HG02571 (cell line): ENCODE data around the gene CPEB4.

Experiments
- ATAC-seq: cut with Tn5 transposase; IDR thresholded peaks from one replicate; pipeline ENCODE4 v1.9.1; 2021; ENCODE audit warnings: mild to moderate bottlenecking, moderate library complexity; ENCODE audit not compliant: unreplicated experiment

The CPEB4 gene

GRCh38 chr5:173911623-173912022 is 23.5 kb downstream of the CPEB4 start:
- no peak for ATAC-seq

DNA sequence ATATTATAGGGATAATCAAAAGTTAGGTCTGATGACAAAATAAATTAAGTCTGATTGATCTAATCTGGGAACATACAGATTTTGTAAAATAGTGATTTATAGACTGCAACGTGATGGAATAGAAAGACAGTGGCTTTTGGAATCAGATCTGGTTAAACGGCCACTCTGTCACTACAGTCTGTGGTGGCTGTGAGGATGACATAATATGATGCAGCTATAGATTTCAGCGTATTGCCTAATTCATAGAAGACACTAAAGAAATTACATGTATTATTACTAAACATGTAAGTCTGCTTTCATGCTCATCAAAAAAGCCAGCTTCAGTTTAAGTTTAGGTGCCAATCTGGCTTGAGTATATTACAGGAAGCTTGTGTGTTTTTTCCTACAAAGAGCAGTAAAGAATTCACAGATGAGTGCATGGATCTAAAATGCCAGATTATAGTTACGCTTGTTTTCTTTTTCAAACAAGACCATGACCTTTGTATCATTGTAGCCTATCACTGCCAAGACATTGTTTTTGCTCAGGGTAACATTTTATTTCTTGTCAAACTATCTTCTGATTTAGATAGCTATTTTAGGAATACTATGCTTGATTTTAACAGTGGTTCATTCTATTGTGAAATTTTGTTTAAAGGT is 25.7 kb downstream of the CPEB4 start:
- ATAC-seq: no peak

DNA sequence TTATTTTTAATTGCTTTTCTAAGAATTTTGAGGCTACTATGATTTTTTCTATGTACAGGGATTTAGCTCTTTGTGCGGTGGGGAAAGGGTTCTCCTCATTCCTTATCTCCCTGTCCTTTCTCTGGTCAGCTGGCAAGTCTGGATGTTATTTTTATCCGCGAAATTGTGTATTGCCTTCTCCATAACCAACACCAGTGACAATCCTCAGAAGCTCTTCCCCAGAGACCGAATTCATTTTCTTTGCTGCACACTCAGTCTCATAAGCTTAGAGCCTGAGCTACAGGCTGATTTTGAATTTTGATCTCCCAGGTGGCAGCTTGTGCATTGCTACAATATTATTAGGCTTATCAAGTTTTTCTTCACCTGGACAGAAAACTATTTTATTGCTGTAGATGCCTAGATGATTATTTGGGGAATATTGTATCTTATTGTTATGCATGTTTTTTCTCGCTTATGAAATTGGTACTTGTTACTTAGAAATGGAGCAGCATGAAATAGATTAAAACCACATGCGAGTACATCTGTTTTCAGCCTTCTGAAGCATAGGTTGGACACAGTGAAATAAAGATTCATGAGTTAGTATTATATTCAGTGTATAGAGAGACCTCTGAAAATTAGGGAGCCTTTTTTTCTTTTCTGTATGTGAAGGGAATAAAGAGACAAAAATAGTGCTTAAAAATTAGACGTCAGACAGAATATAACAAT is 27.3 kb downstream of the CPEB4 start:
- no peak for ATAC-seq

- ATAC-seq: no peak
Observed at GRCh38 chr5:173916233-173916632, 28.1 kb downstream of the CPEB4 start.

- ATAC-seq: peak; percentile 86
Observed at GRCh38 chr5:173917788-173918786, 29.9 kb downstream of the CPEB4 start.

DNA sequence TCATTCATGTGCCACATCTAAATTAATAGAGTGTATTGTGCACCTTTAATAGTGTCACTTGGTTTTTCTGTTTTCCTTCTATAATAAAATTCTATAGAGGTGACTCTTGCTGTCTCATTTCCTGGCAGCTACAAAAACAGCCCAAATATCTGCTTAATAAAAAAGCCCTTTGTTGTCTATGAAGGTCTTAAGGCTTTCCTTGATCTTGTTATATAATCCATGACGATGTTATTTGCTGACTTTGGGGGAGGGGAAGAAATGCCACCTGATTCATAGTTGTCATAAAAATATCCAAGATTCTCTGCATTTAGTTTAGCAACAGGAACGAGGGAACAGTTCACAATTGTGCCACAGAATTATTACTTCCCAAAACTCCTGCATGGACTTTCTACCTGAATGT is 31.3 kb downstream of the CPEB4 start:
- ATAC-seq: no peak

GRCh38 chr5:173920024-173920753 is 32.0 kb downstream of the CPEB4 start:
- no peak for ATAC-seq

DNA sequence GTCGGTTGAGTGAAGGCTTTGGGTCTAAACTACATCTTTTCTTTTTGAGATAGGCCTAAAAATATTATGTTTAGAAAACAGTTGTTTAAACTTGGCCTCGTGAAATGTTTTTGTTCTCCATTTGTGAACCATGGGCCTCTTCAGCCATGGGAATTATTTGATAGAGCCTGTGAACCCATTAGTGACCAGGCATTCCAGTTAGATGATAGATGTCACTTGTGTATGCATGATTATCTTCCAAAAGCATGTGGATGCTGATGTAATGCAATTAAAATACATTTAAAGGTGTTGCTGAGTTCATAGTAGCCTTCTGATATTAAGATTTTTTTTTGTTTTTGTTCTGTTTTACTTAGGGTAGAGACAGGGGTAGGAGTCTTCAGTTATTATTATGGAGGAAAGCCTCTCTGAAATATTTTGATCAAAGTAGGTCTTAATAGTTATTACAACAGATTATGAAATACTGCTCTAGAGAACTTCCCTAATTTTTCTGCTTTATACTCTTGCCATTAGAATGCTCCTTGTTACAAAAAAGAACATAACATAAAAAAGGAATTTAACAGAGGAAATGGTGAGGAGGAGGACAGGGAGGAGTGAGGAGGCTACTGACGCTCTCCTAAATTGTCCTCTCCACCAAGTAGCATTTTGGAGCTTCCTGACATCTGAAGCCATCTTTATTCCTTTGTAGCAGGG is 32.9 kb downstream of the CPEB4 start:
- ATAC-seq: no peak

- no peak for ATAC-seq
Observed at GRCh38 chr5:173922527-173922926, 34.4 kb downstream of the CPEB4 start.

DNA sequence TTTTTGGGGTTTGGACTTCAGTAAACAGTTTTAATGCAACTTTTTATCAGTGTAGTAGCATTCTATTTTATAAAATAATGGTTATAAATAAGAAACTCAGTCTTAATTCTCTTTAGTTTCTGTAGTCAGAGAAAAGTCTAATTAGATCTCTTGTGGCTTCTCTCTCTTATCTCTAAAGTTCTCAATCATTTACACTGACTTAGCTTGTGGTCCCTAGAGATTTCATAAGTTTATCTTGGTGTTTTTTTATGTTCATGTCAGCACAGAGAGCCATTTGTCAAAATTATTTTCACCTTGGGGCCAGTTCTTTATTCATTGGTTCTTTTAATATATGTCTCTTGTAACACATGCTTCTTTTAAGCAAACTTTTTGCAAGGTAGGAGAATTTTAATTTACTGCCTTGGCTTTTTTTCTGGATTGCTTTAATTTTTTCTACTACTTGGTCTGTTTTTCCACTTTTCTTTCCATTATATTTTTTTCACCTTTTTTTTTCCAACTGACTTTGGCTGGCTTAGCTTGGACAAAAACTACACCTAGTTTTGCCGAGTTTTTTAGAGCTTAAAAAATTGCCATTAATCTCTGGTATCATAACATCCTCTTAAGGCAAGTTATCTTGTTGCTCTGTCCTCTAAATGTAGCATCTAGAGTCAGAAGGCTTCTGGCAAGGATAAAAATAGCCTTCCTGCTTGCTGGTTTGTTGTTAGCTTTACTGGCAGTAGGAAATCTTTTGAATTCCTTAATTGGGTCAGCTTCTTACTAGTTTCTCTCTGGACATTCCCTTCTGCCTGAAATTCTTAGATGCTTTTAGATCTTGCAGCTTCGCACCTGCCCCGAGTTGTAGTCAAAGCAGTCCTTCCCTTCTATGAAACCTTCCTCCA is 35.3 kb downstream of the CPEB4 start:
- ATAC-seq: no peak

GRCh38 chr5:173924899-173925298 is 36.8 kb downstream of the CPEB4 start:
- no peak for ATAC-seq

- ATAC-seq: no peak
Observed at GRCh38 chr5:173925449-173926071, 37.4 kb downstream of the CPEB4 start.

DNA sequence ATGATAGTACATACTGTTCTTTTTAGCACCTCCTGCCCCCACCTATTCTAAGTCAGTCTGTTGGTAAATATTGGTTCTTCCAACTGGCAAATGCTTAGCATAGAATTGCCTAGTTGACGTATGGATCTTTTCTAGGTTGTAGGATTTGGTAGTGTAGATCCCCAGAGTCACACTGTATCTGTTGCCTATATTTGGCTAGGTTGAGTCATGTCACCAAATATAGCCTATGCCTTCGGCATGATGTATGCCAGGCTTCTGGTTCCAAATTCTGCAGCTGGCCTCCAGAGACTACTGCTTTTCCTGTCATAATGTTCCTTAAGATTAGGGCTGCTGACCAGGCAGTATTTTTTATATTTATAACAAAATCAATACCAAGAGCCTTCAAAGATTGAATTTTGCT is 38.2 kb downstream of the CPEB4 start:
- ATAC-seq: no peak

GRCh38 chr5:173928871-173929574 is 40.9 kb downstream of the CPEB4 start:
- ATAC-seq: no peak

DNA sequence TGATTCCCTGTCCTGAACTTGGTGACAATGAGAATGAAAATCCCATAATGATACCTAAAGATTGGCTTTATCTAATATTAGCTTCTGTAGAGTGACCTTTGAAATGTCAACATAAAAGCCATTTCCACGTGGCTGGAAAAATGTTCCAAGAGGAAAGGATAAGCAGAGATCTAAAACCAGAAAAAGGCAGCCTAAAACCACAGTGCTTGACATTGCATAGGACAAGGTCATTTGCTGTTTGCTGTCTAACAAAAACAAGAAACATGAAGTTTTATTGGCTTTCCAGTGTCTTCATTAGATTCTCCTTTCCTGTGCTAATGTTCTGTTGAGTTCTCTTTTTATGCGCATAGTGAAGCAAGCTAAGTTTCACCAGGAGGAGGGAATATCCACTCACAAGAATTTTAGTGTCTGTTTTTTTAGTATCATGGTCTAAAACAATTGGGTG is 44.6 kb downstream of the CPEB4 start:
- no peak for ATAC-seq

- ATAC-seq: no peak
Observed at GRCh38 chr5:173933901-173934300, 45.8 kb downstream of the CPEB4 start.

GRCh38 chr5:173935396-173935795 is 47.2 kb downstream of the CPEB4 start:
- no peak for ATAC-seq

- no peak for ATAC-seq
Observed at GRCh38 chr5:173940269-173940668, 52.1 kb downstream of the CPEB4 start.
